Astrocyte of the spinal cord (primary cell): ENCODE results near the gene CPNE7.

Experiments
- DNase-seq: peaks from one replicate; pipeline ENCODE4 v3.0.0; 2011; ENCODE audit warnings: low read depth, low spot score
- H3K4me3 ChIP-seq: 2 replicates; pipeline ENCODE4 v1.5.1; 2011; ENCODE audit warnings: low read depth, mild to moderate bottlenecking, low read length, moderate library complexity
- CTCF ChIP-seq: IDR thresholded peaks from 2 replicates; pipeline ENCODE4 v1.5.1; 2012; ENCODE audit warnings: low read depth, mild to moderate bottlenecking, low read length, inconsistent platforms
- in situ Hi-C: cut with HindIII; loops from 2 replicates; pipeline ENCODE4 v1.10.0; 2017; ENCODE audit warnings: low sequenced_read_pairs

The CPNE7 gene

GRCh38 chr16:89572073-89572484 lies 3.5 kb upstream of the CPNE7 start:
- no peak for DNase-seq
- no peak for TF ChIP-seq CTCF
- in situ Hi-C loops: no loop called here
- no peak overlapping the region for H3K4me3 ChIP-seq

DNA sequence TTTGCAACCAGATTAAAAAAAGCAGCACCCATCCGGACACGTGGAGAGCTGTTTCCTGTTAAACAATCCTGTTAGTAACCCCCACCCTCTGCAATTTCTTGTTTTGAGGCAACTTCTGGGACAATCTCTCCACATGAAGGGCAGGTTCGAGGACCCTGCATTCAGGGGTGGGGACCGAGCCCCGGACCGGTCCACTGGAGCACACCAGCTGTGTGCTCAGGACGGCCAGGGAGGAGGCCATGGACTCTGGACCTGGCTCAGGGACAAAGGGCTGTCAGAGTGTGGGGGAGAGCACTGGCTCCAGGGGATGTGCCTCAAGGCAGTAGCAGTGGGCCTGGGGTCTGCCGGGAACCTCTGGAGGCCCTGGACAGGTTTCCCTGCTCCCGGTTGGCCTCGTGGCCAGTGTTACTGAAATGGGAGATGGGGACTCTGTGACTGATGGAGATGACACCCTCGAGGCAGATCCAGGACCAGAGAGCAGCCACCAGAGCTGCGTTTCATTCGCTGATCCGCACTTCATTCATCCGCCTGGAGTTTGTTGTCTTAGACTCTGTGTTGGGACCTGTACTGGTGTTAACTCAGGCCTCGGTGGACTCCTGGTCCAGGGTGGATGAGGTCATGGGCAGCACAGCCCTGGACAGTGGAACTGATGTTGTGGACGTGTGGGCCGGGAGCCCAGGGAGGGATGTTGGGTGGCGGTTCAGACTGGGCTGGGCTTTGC lies 2.9 kb upstream of the CPNE7 start:
- DNase-seq: no peak
- no peak overlapping the region for H3K4me3 ChIP-seq
- in situ Hi-C loops: no loop called here
- no peak for TF ChIP-seq CTCF

GRCh38 chr16:89573826-89574680 lies 1.5 kb upstream of the CPNE7 start:
- TF ChIP-seq CTCF: no peak
- H3K4me3 ChIP-seq: peak overlapping the region; percentile 20
- in situ Hi-C loops: no loop called here
- DNase-seq: no peak

GRCh38 chr16:89574681-89575246 lies 794 bp upstream of the CPNE7 start:
- peak; percentile 75 for TF ChIP-seq CTCF
- in situ Hi-C loops: no loop called here
- peak overlapping the region; percentile 46 for H3K4me3 ChIP-seq
- peak; percentile 72 for DNase-seq

- DNase-seq: no peak
- peak overlapping the region; percentile 46 for H3K4me3 ChIP-seq
- no peak for TF ChIP-seq CTCF
- in situ Hi-C loops: no loop called here
These were observed 846 bp downstream of the CPNE7 start for GRCh38 chr16:89576153-89577054.

DNA sequence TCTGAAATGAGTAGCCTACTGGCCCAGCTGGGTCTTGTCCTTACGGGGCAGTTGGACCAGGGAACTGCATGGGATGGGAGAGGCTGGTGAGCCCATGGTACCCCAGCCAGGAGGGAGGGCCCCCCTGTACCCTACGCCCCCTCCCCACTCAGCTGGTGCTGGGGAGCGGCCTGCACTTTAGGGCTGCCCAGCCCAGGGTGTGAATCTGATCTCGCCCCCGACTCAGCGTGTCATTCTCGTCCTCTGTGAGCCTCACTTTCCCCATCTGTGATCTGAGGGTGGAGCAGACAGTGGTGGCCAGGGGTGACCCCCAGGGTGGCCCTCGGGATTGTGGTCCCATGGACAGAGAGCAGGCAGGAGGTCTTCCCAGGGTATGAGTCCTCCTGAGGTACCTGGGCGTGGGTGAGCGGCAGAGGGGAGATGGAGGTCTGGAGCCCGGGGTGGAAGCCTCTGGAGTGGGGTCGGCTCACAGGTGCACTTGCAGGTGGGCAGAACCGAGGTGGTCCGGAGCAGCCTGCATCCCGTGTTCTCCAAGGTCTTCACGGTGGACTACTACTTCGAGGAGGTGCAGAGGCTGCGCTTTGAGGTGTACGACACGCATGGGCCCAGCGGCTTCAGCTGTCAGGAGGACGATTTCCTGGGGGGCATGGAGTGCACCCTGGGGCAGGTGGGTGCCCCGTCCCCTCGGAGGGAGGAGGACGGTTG lies 1.6 kb downstream of the CPNE7 start:
- H3K4me3 ChIP-seq: peak overlapping the region; percentile 46
- no peak for TF ChIP-seq CTCF
- DNase-seq: no peak
- in situ Hi-C loops: no loop called here
